DMS153 treated with DMSO at 0.1 percent for 48 hours (cell line): ENCODE measurements around the gene NAA40.
"Not testable (repeated sequence)": the region's sequence is repeated elsewhere in the genome, so short reads cannot be mapped to it uniquely, and the experiment has no call there.

Experiments
- DNase-seq: peaks from one replicate; lab custom pipeline; 2025; ENCODE audit not compliant: unreplicated experiment; lab: John Stamatoyannopoulos, UW

Gene NAA40

DNA sequence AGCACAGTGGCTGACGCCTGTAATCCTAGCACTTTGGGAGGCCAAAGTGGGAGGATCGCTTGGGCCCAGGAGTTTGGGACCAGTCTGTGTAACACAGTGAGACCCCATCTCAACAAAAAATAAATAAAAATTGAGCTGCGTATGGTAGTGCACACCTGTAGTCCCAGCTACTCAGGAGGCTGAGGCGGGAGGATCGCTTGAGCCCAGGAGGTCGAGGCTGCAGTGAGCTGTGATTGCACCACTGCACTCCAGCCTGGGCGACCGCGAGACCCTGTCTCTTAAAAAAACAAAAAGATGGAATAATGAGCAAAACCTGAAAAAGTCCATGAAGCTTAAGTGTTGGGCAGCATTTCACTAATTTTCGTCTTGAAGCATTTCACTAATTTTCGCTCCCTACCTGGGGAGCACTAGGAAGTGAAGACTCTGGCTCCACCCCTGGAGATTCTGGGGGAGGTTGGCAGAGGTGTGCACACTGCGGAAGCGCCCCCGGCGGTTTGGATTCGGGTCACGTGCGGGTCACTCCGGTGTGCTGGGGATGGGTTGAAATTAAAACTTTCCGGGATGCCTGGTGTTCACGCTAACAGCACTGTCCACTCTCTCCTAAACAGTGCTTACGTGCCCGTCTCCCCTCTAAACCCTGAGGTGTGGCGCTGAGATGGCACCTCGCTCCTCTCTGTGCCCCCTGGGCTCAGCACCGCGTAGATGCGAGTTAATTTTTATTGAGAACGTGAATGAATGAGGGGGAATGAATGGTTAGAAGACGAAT is 906 bp upstream of the NAA40 start:
- peak; percentile 20 for DNase-seq

DNA sequence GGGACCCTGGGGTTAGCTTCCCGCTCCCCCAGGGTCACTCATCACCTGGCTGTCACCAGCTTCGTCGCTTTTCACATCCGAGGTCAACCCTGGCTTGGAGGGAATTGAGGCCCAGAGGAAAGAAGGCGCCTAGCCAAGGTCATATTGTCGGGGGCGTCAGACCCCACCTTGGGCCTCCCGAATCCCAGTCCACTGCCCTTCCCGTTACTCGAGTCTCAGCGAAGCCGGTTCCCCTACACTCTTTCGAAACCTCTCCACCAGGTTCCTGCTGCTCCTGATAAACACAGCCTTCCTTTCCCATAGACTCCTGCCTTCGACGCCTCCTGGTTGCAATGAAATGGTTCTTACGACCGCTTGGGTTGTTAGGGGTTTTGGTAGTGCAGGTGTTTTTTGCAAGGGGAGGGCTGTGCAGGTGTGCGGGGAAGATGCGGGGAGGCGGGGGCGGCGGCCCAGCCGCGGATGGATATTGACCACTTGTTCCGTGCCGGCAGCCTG is 642 bp downstream of the NAA40 start:
- DNase-seq: no peak

DNA sequence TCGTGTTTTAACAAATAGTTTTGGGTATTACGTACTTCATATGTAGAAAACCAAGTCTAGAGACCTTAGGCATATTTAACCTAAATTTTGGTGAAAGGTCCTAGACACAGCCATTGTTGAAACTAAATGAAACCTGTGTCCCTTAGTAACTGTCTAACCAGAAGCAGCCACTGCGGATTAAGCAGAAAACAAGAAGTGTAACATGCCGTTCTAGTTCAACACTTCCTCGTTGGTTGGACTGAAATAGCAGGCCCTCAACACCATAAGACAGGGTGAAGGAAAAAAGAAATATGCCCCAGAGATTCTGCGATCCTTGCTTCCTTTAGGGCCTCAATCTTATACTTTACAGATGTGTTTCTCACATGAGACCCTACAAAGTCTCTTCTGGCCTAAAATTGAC is 2.0 kb downstream of the NAA40 start:
- DNase-seq: no peak

DNA sequence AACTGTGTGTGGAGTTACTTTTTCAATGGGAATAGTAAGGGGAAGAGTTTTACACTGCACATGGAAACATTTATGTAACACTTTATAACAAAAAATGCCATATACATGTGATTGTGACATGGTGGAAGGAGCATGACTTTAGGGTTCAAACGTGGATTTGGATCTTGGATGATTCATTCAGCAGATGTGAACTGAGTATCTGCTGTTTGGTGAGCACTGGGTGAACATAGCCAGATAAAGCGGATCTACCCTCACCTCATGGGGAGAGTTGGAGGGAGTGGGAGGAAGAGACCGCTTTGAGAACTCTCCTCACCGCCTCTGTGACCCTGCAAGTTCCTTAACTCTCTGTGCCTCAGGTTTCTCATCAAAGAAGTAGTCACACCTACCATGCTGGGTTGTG is 3.1 kb downstream of the NAA40 start:
- no peak for DNase-seq

DNA sequence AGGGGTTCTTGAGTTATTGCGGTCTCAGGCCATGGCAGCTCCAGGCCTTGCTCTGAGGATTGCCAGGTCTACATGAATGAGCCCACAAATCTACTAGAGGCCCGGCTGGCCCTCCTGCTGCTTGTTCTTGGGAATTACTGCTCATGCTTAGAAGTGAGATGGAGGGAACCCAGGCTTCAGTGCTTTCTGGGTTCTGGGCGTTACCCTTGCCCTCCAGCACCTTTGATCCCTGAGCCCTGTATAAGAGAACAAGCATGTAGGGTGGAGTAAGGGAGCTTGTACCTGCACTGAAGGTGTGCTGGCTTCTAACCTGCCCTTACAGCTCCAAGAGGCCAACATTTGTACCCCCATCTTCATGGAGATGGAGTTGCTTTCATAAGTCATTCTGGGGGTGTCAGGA is 4.0 kb downstream of the NAA40 start:
- no peak for DNase-seq

DNA sequence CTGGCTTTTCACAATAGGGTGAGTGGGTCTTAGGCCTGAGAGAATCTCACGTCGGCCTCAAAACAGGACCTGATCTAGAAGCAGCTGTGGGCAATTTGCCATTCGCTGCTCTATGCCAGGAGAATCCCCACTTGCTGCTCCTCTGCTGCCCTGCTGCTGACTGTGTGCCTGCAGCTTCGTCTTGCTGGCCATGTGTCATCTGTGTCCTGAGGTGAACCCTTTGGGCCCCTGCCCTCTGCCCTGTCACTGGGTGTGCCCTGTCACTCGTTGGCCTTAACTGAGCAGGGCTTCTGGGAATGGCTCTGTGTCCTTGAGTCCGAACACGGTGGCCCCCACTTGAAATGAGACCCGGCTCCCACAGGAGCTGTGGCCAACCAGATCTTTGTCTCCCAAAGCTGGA is 6.2 kb downstream of the NAA40 start:
- DNase-seq: no peak

DNA sequence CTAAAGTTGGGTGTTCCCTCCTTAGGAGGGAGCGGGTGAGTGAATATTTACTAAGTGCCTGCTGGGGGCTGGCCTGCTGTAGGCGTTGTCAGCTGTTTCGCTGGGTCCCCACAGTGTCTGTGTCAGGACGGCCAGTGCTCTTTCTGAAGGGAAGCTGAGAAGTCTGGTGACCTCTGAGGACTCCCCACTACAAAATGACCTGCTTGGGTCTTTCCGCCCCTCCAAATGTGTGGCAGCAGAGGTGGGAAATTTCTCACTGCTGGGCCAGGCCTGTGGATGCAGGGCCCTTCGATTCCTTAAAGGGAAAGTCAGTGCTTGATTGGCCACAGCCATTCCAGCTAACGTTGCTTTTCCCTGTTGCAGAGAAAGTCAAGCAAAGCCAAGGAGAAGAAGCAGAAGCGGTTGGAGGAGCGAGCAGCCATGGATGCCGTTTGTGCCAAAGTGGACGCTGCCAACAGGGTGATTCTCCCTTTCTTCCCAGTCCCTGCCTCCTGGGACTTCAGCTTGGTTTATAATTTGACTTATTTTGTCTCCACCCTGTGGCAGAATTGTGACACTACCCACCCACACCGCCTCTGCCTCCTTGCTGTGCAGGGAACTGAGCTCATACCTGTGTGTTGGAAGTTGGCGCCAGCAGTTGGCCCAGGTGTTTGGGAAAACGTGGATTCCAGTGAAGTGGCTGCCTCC is 6.8 kb downstream of the NAA40 start:
- peak; percentile 44 for DNase-seq

DNA sequence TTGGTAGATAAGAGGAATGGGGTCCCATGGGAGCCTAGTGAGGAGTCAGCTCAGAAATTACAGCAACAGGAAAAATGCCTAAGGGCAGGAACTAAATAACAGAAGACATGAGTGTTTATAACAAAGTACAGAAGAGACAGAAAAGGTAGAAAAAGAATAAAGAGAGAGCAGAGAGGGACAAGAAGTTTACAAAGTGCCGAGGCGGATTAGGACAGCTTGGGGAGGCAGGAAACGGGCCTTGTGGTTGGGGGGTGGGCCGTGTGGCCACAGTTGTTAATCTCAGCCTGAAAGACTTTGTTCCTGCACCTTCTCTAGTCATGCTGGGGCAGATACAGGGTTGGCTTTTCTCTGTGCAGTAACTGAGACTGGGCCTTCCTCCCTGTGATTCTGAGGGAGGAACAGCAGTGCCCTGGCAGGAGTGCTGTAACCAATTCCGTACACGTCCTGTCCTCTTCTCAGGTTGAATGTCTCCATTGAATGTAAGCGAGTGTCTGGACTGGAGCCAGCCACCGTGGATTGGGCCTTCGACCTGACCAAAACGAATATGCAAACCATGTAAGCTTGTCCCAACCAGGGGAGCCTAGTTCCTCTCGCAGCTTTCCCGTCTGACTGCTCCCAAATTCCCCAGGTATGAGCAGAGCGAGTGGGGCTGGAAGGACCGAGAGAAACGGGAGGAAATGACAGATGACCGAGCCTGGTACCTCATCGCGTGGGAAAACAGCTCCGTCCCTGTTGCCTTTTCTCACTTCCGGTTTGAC is 13.2 kb downstream of the NAA40 start:
- no peak for DNase-seq

DNA sequence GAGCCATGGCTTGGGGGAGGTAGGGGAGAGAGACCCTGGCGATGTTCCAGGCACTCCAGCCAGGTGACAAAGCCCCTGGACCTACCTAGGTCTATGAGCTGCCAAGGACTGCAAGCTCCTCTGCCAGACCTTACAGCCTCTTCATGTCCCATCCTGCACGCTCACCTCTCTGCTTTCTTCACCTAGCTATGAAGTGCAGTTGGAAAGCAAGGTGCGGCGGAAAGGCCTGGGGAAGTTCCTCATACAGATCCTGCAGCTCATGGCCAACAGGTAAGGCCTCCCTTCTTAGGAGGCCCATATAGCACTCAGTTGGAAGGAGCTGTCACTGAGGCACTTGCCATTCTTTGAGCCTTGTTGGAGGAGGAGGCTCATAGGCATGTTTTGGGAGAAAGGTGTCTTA is 13.8 kb downstream of the NAA40 start:
- no peak for DNase-seq

DNA sequence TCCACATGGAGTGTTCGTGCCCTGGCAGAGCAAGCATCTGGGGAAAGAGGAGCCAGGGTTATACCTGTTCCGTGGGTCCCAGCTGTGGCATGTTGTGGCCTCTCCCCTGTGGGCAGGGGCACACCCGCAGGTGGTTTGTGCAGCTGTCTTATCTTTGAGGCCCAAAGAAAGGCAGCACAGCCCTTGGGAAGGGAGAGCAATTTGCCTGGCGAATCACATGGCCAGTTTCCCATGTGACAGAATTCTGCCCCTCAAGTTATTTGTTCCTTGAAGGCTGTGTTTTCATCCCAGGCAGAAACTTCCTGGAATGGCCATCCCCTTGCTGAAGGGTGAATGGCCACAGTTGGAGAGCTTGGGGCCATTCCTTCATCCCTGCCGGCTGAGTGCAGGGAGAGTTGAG is 19.2 kb downstream of the NAA40 start:
- DNase-seq: no peak

DNA sequence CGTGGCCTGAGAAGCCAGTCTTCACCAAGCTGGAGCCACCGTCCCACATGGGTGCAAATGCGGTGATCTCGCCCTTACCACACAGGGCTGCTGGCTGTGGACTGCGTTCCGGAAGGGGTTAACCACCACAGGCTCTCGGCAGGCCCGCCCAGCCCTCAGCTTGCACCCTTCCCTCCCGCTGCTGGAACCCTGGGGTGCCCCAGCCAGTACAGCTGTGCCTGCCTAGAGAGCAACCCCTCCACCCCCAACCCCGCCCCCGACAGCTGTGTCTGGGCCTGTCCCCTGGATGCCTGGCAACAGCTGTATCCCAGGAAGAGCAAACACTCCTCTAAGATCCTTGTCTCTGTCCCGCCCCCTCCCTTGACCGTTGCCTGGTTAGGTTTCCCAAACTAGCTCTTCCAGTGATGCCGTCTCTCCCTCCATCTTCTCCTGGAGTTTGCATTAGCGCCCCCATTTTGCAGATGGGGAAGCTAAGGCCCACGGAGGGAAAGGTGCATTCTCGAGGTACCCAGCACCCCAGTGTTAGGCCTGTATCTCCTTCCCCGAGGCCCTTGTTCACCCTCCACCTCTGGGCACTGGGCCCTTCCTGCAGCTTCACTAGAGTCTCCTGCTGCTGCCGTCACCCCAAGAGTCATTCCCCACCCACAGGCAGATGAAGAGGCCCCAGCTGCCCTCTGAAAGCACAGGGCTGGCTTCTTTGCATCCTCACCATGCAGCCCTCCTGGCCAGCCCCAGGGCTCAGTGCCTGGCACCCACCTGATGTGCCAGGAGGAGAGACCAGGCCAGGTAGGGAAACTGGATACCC is 23.0 kb downstream of the NAA40 start:
- DNase-seq: peak; percentile 8

DNA sequence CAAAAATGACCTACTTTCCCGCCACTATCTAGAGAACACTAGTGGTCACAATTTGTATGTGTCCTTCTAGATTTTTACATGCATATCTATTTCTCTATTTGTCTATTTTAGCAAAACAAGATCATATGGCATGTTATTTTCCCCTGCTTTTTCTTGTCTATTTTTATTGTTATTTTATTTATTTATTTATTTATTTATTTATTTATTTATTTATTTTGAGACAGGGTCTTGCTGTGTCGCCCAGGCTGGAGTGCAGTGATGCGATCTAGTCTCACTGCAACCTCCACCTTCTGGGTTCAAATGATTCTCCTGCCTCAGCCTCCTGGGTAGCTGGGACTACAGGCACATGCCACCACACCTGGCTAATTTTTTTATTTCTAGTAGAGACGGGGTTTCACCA is 25.1 kb downstream of the NAA40 start:
- not testable (repeated sequence) for DNase-seq

DNA sequence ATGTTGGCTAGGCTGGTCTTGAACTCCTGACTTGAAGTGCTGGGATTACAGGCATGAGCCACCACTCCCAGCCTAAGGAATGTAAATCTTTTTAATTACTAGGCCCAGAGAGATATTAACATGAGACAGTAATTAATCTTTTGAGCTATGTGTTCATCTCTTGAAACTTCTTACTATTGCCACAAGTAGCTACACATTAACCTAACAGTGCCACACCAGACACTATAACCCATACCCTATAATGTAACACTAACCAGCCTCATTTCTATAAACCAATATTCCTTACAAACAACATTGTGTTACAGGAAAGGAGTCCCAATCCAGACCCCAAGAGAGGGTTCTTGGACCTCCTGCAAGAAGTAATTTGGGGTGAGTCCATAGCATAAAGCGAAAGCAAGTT is 27.6 kb downstream of the NAA40 start:
- no peak for DNase-seq

DNA sequence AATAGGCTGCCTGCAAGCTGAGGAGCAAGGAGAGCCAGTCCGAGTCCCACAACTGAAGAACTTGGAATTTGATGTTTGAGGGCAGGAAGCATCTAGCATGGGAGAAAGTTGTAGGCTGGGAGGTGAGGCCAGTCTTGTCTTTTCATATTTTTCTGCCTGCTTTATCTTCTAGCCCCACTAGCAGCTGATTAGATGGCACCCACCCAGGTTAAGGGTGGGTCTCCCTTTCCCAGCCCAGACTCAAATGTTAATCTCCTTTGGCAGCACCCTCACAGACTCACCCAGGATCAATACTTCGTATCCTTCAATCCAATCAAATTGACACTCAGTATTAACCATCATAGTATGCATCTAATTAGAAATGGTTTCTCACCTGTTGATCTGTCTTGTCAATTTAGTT is 30.7 kb downstream of the NAA40 start:
- no peak for DNase-seq

DNA sequence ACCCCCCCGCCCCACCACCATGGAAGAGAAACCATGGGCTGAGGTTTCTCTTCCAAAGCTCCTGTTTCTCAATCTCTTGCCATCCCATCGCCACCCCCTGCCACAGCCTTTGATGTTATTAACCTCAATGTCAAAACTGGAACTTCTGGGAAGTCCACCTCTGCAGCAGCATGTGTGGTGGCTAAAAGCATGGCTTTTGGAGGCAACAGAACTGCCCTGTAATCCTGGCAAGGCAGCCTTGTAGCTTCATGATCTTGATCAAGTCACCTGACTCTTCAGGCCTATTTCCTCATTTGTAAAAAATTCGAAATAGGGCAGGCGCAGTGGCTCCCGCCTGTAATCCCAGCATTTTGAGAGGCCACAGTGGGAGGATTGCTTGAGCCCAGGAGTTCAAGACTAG is 32.1 kb downstream of the NAA40 start:
- no peak for DNase-seq

DNA sequence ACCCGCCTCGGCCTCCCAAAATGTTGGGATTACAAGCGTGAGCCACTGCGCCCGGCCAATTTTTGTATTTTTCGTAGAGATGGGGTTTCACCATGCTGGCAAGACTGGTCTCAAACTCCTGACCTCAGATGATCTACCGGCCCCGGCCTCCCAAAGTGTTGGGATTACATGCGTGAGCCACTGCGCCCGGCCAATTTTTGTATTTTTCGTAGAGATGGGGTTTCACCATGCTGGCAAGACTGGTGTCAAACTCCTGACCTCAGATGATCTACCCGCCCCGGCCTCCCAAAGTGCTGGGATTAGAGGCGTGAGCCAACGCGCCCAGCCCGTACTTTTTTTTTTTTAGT is 35.1 kb downstream of the NAA40 start:
- not testable (repeated sequence) for DNase-seq

DNA sequence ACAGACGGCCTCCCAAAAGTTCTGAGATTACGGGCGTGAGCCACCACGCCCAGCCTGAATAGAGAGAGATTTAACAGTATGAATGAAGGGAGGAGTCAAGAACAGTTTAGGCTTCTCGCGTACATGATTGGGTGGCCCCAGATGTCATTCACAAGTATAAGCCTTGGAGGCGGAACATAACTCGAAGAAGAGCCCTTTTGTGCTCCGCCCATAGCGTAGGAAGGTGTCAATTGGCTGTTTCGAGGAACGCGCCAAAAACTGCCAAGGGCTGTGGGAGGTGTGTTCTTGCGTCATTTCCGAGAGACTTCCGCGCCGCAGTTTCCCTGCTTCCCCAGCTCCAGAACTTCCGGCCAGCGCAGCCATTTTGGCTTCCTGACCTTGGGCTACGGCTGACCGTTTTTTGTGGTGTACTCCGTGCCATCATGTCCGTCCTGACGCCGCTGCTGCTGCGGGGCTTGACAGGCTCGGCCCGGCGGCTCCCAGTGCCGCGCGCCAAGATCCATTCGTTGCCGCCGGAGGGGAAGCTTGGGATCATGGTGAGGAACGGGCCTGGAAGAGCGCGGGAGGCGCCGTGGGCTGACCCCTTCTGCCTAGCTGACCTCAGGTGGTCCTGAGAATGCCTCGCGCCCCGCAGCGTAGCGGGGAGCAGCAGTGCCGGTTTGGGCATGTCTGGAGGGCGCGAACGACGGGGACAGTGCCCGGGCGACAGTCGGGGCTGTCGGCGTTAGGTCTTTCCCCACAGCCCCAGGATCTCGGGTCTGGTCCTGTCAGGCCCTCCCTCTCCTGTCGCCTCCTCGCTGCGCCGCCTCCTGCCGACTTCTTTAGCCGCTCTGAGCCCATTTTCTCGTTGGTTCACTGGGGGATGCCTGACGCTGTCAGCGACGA is 35.7 kb downstream of the NAA40 start, which contains the start of gene COX8A:
TSS of gene COX8A (plus strand) at position 362 of the 885 bp plus-strand sequence. CDS start at position 423, 61 bp downstream.
- peak; percentile 99 for DNase-seq

DNA sequence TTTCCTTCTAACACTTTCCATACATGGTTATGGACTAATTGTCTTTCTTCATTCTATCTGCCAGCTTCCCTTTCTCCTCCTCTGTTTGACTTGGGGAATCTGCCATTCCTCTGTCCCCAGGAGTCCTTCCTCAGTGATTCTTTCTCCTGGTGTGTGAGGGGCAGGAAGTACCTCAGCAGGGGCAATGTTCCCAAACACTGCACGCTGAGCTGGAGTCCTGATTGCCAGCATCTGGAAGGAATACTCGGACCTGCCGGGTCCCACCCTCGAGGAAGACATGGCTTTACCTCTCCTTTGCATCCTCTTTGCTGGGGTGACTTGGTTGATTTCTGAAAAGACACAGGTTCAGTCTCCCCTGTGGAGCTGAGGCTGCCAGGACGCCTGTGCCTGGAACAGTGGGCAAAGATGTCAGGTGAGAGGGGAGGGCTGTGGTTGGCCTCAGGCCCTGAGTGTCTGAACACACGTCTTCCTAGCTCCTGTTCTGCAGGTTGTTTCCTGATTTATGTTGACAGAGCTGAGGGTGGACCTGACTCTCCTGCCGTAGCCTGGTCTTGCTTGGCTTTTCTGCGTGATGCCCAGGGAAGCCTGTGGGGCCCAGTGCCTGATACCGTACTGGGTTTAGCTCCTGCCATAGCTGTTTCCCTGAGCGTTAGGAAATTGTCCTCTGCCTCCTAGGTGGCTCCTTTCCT is 39.9 kb downstream of the NAA40 start:
- no peak for DNase-seq

DNA sequence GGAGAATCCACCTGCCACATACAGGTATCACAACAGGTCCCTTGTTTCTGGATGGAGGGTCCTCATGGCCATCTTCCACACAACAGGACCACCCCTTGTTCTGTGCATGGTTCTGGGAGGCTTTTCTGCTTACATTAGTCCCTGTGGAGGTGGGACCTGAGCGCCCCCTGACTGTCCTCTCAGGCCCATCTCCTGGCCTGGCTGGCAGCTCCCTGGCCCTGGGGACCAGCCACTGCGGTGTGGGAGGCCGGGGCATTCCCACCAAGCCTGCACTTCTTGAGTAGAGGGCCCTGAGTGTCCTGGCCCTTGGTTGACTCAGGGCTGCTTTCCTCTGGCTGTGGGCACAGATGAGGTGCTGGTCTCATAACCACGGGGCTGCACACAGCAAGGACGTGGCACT is 40.6 kb downstream of the NAA40 start:
- no peak for DNase-seq

DNA sequence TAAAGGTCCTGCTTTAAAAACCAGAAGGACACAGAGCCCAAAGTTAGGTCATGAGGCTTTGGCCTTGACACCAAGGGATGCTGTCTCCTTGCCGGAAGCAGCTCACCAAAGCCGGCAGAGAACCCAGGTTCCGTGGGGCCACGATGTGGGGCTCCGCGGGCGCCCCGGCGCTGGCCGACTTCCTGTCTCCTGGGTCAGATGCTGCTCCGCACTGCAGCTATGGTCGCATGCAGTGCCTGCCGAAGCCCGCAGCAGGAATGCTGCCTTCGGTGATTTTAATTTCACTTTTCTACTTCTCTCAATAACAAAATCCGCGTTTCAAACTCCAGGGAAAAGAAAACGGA is 47.0 kb downstream of the NAA40 start:
- DNase-seq: no peak
